DMS 273 treated with DMSO at 0.1 percent for 48 hours (cell line): ENCODE results near the gene CD6.
"Not testable (repeated sequence)": the region's sequence is repeated elsewhere in the genome, so short reads cannot be mapped to it uniquely, and the experiment has no call there.

ENCODE experiments used
- DNase-seq: peaks from one replicate; lab custom pipeline; 2025; lab: John Stamatoyannopoulos, UW

The CD6 gene

DNA sequence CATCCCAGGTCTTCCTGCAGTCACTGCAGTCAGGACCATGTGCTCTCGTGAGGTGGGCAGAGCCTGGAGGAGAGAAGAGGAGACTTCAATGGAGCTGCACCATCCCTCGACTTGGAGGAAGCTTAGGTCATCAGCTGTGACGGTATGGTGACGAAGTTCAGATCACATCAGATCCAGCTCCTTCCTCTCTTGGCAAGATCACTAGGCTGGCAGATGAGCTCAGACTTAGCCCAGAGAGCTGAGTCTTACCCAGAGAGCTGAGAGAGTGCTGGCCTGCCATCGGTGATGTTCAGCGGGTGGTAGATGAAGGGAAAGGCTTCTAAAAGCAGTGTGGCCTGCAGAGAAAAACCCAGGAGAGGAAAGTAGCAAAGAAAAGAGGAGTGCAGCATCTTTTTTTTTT lies 17.7 kb upstream of the CD6 start:
- DNase-seq, result no peak

DNA sequence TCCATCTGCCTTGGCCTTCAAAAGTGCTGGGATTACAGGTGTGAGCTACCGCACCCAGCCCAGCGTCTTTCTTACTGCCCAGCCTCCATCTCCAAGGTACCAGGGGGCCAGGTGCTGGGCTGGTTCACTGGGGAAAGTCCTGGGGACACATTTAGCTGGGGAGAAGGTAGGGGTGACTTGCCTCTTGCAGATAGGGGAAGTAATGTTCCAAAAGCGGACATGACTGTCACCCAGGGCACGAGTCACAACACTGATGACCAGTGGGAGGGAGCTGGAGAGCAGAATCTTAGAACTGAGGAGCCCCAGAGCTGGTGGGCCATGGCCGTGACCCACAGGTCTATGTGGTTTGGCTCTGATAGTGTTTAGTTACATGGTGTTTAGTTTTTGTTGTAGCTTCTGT lies 17.1 kb upstream of the CD6 start:
- DNase-seq, result no peak

DNA sequence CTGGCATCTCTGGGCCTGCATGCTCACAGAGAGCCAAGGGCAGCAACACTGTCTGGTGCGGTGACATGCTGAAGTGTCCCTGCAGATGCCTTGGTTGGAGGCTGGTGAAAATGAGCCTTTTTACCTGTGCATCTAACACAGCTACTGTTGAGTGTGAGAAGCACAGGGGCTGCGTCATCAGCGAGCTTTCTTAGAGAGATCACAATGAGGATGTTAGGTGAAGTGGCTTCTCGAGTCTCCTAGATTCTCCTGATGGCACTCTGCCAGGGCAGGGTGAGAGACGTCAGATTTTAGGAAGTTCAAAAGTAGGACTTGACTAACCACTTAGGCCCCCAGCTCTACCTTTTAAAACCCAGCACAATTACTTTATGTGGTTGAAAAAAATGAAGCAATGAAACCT lies 15.9 kb upstream of the CD6 start:
- no peak for DNase-seq

DNA sequence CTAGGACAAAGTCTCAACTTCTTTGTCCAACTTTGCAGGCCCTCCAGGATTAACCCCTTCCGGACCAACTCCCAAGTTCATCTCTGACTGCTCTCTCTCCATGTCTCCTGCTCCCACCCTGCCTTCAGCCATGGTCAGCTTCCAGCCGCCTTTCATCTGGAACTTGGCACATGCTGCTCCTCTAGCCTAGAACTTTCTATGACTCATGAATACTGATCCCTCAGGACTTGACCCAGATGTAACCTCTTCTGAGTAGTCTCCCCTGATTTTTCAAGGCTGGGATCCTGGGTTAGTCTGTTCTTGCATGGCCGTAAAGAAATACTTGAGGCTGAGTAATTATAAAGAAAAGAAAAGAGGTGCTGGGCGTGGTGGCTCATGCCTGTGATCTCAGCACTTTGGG lies 14.3 kb upstream of the CD6 start:
- no peak for DNase-seq

DNA sequence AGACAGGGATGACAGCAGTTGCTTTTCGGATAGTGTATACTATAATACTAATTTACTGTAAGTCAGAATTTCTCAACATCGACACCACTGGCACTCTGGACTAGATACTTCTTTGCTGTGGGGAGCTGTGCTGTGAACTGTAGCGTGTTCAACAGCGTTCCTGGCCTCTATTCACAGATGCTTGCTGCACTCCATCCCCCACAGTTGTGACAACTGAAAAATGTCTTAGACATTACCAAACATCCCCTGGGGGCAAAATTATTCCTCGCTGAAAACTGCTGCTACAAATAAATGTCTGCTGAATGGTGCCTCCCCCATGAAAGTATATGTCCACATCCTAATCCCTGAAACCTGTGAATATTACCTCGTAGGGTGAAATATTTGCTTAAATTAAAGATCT lies 12.0 kb upstream of the CD6 start:
- no peak for DNase-seq

DNA sequence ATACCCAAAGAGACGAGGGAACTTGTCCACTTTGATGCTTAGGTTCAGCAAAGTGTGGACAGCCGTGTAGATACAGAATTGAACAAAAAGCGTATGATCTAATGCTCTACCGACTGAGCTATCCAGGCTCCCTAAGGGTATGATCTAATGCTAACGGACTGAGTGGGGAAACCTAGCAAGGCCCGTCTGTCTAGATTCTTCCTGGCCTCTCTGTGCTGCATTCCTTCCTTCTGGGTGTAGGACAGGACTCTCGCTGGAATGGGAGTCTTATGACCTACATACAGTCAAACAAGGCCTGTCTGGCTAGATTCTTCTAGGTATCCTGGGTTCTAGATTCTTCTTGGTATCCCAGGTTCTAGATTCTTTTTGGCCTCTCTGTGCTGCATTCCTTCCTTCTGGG lies 11.1 kb upstream of the CD6 start:
- no peak for DNase-seq

DNA sequence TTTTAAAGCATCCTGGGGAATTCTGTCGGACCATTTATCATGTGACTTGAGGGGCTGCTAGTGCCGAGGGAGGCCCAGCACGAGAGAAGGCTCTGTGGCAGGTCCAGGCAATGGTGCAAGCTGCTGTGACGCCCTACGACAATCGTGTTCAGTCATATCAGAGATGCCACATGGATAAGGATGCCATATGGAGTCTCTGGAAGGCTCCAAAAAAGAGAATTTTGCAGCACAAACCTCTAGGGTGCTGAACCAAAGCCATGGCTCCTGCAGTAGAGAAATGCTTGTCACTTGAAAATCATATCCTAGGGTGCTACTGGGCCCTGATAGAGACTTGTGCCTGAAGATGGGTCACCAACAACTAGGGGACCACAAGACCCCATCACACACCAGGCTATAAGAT lies 6.7 kb upstream of the CD6 start:
- no peak for DNase-seq

DNA sequence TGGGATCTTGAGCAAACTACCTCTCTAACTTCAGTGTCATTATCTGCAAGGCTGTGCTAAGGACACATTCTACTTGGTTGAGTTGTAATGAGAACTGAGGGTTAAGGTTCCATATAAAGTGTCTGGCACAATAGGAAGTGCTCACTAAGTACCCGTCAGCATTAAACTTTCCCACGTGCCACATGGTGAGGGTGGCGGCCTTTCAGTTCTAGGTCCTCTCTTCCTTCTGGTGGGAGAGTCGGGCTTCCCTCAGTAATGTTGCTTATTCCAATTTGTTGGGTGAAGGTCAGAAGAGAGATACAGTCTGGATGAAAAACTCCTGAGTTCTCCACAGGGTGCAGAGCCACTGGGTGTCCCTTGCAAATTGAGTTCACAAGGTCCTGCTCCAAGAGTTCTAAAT lies 4.6 kb upstream of the CD6 start:
- DNase-seq, result no peak

DNA sequence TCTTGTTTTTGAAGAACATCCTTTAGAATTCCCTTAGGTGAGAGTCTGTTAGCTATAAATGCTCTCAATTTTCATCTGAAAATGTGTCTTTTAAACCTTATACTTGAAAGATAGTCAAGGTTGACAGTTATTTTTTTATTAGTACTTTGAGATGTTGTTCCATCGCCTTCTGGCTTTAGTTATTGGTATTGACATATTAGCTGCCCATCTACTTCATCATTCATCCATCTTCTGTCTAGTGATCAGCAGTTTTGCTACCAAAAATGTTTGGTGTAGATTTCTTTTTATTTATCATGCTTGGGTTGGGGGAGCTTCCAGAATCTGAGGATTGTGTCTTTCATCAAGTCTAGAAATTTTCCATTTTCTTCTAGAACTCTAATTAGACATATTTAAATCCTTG lies 3.3 kb upstream of the CD6 start:
- no peak for DNase-seq

DNA sequence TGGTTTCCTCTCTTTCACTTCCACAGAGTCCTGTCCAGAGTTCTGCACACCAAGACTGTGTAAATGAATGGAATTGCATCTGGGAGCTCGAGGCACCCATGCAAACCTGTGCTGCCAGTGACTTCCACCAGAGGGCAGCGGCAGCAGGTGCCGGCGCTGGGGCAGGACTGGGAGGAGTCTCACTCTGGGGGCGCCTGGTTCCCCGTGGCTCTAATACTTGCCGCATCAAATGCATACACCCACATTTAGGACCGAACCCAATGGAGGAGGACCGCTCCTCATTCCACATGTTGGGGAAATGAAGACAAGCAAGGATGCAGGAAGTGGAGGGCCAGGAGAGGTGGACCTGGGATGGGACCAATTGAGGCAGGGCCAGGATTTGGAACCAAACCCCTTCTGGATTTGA lies 1.1 kb upstream of the CD6 start:
- no peak for DNase-seq

DNA sequence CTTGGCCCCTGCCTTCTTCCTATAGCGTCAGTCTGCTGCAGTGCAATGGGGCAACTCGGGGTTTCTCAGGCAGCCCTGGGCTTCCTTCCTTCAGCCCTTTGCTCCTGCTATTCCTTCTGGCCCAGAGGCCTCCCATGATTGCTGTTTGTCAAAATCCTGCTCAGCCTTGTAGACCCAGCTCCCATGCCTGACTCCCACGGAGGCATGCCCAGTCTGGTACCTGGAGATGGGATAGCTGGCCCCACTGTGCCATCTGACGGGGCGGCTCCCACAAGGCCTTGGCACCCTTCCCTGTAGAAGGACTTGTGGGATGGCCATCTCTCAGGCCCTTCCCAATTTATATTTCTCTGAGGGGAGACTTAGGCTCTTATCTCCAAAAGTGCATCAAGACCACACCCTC lies 590 bp upstream of the CD6 start:
- DNase-seq, result no peak

DNA sequence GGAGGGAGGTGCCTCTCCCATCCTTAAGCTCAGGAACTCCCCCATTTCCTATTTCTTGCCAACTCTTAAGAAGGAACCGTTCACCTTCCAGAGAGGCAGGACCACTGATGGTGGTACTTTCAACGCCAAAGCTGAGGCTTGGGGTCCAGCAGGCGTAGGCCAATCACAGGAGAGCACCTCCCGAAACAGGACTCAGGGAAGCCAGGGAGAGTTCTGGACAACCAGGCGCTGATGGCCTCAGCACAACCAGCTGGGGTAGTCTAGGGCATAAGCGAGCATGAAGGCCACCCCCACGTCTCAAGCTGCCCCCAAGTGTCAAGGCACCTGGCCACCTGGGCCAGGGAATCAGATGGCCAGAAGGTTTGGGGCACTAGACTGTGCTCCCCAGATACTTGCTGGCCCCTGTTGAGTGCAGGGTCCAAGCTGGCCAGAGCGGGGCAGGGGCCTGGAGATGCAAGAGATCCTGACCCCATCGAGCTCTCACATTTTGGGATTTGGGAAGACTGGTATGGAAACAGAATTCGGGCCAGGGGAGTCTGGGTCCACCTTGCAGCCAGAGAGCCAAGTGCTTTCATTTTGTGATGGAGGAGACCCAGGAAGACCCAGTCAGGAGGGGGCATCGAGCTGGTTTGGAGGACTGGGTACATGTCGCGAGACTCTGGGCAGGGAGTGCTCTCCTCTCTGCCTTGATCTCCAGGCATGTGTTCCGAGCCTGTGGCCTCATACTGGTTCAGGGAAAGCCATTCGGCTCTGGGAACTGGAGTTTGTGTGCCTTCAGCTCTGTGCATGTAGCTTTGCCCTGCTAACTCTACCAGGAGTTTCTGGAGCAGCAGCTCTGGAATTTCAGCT lies 926 bp downstream of the CD6 start:
- no peak for DNase-seq

DNA sequence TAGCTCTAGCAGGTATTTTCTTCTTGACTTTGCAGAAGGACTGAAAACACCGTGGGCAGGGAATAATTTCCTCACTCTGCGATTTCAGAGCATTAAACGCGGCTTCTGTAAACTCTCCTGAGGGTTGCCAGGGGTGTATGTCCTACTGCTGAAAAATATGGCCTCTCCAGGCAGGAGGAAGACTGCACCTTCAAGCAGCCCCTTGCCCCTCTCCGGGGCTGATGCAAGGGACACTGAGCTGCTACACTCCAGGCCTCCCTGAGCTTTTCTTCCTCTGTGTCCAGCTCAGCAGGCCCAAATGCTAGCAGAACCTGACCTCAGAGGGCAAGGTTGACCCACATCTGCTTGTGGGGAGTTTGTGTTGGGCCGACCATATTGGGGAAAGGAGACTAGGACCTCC lies 2.2 kb downstream of the CD6 start:
- no peak for DNase-seq

DNA sequence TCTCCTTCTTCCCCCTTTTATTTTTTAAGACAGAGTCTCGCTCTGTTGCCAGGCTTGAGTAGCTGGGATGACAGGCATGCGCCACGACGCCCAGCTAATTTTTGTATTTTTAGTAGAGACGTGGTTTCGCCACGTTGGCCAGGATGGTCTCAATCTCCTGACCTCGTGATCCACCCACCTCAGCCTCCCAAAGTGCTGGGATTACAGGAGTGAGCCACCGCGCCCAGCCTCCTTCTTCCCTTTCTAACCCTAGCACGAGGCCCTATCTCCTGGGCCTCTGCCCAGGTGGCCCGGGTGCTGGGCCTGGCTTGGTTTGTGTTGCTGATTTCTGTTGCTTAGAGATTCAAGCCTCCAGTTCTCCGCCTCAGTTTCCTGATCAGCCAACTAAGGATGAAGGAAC lies 2.8 kb downstream of the CD6 start:
- not testable (repeated sequence) for DNase-seq

DNA sequence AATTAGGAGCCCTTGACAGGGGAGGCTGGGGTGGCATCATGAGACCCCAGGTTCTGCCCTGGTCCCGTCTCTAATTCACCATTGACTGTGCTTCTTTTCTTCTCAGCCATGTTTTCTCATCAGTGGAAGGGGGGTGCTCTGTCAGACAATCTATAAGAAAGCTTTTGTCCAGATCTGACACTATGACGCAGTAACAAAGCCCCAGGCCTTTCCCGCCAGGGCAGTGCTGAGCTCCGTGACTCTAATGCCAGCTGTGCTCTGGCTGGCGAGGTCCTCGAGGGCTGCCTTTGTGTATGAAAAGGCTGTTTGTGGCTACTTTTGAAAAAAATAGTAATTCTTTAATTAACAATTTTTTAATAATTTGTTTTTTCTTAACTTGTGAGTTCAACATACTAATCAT lies 3.2 kb downstream of the CD6 start:
- no peak for DNase-seq

DNA sequence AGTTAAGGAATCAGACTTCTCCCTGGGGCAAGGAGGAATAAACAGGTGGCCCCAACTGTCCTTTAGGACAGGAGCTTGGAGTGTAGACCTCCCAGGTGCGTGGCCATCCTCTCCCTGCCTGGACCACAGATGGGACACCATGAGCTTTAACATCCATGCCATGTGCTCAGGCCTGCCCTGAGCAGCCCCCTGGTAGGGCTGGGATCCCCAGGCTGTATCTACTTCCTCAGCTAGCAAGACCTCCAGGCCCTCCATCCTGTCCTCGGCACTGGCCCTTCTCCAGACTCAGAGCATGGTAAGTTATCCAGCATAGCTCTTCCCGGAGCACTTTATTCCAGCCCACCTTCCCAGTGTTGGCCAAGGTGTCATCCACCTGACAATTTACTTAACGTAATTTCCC lies 5.7 kb downstream of the CD6 start:
- no peak for DNase-seq

DNA sequence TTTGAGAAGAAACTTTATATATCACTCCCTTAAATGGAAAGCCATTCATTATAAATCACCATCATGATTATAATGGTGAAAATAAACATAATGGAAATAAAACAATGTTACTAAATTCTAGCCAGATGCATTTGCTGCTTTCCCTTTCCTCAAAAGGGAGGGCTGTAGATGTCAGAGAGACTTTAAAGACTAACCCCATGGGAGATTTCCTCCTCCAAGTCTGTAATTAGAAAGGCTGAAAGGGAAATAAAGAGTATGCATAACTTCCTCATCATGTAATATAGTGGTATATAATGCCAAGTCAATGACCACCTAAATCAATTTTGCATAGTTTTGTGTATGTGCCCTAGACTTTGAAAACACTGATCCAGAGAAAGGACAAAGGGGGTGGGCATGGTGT lies 6.4 kb downstream of the CD6 start:
- no peak for DNase-seq

DNA sequence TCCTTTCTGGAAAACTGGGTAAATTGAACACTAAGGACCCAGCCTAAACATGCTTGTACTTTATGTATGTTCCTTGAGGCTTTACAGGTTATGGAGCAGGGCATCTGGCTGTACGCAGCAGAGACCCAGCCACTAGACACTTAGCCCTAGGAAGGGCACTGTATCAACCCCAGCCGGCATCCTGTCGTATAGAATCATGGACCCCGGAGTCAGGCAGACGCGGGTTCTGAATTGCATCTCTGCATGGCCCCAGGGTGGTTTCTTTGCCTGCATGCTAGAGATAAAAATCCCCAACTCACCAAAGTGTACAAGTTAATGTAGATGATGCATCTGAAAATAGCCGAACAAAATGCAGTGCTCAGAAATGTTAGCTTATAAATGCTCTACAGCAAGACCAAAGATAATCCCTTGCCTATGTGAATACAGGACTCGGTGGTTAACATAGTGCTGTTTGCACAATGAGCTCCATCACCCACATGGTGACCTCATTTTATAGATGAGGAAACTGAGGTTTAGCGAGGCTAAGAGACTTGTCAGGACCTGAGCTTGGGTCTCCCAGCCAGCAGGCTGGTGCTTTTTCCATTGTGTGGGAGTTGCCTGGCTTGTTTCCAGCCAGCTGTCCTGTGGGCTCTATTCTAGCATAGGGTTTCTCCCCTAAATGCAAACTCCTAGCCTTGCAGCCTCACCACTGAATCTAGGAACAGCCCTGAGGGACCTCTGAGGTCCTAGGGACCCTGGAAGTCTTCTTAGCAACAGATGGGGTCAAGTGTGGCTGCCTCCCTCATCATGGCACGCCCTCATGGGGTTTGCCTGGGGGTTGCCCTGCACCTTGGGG lies 7.3 kb downstream of the CD6 start:
- DNase-seq, result peak; percentile 48

DNA sequence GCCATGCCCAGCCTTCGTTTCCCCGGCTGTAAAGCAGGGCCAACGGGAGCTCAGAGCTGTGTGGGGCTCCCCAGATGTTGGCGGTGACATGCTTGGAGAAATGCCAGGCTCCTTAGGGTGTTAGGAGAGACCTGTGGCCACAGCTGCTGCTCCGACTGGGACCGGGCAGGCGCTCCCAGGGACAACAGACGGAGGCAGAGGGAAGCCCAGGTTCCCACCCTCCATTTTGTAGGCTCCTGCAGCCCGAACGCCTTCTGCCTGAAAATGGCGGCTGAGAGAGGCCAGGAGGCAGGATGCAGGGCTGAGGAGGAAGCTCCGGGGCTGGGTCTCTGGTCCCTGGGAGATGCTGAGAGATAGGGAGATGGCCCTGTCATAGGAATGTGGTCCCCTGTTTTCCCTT lies 10.0 kb downstream of the CD6 start:
- DNase-seq, result no peak

DNA sequence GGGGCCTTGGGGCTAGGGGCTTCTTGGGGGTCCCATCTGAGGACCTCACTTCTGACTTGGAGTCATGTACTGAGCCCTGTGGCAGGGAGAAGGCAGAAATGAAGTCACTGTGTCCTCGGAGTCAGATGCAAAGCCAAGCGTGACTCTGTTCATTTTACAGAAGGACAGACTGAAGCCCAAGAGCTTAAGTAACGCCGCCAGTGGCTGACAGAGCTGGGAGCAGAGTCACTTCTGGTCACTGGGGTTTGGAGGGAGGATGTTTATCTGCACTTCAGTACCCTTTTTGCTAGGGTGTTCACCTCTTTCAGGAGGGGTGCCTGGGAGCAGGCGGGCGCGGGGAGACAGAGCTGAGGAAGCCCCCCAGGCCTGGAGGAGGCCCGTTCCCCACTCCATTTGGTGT lies 10.7 kb downstream of the CD6 start:
- DNase-seq, result no peak

DNA sequence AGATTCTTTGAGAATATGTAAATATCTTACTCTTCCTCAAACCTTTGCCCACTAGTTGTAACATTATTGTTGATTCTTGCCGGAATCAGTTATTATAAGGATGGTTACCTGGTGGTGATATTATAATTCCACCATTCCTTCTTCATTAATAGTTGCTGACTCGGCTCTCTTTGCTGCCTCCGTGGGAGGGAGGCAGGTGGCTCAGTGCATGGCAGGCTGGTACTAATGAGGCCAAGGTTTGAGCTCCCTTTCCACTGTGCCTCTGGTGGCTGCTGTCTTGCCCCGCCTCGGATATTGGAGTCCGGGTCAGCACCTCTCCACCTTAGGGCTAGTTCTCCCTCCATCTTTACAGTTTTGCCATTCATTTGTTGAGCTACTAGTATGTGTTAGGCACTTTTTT lies 12.7 kb downstream of the CD6 start:
- no peak for DNase-seq

DNA sequence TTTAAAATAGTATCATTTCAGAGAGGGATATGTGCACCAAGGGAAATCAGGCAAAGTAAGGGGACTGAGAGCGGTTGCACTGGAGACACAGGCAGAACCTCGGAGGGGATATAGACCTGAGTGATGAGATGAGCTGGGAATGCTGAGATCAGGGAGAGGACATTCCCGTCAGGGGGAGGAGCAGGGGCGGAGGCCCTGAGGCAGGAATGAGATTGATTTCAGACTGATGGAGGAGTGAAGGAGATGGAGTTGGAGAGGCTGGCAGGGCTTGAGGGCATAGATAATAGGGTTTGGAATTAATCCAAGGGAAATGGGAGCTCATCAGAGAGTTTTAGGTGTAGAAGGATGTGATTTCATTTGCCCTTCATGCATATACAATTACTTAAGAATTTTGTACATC lies 13.2 kb downstream of the CD6 start:
- no peak for DNase-seq

DNA sequence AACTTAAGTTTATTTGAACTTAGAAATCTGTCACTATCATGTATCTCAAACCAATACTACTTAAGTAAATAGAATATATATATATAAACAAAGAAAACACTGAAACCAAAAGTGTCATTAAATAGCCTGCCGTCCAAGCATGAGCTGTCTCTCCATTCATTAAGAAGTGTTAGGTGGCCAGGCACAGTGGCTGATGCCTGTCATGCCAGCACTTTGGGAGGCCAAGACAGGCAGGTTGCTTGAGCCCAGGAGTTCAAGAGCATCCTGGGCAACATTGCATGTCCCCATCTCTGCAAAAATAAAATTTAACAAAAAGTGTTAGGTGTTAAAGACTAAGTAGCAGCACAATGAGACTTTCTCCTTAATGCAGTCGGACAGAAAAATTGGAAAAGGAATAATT lies 14.0 kb downstream of the CD6 start:
- no peak for DNase-seq
